Peyer's patch (tissue), 4 donors: ENCODE measurements around the gene FOXL3. TPM values are rescaled to one million over a fixed set of nuclear protein-coding genes. Genes with fewer than 3 reads are reported as not detected.
"Not testable (repeated sequence)": the region's sequence is repeated elsewhere in the genome, so short reads cannot be mapped to it uniquely, and the experiment has no call there.

ENCODE experiments used
- DNase-seq, 3 donors: peaks; one replicate each; pipeline ENCODE4 v3.0.0-alpha.2; 2017 to 2019
- H3K27ac ChIP-seq, 4 donors: fragments of 200-600 bp; sonication (generic); one replicate each; pipeline ENCODE4 v1.5.1; 2016 to 2019
- H3K27me3 ChIP-seq, 2 donors: fragments of 200-600 bp; sonication (generic); one replicate each; pipeline ENCODE4 v1.5.1; 2019
- H3K36me3 ChIP-seq, 3 donors: fragments of 200-600 bp; sonication (generic); one replicate each; pipeline ENCODE4 v1.5.1; 2016 to 2019
- H3K4me1 ChIP-seq, 4 donors: fragments of 200-600 bp; sonication (generic); one replicate each; pipeline ENCODE4 v1.5.1; 2016 to 2019
- H3K4me3 ChIP-seq, 4 donors: fragments of 200-600 bp; sonication (generic); 1 replicate in 3 of 4; 2 replicates in 1 of 4; pipeline ENCODE4 v1.5.1; 2016 to 2019; ENCODE audit warnings: mild to moderate bottlenecking in 1 of 4
- H3K9me3 ChIP-seq, 4 donors: fragments of 200-600 bp; sonication (generic); one replicate each; pipeline ENCODE4 v1.5.1; 2016 to 2019; ENCODE audit warnings: mild to moderate bottlenecking in 1 of 4
- CTCF ChIP-seq, 6 experiments: fragments of 450-650 bp in 4 of 6; fragments of 200-600 bp in 2 of 6; sonication (generic) in 1 of 6; IDR thresholded peaks; one replicate each; pipeline ENCODE4 v1.5.1; 2017 to 2019; ENCODE audit warnings: antibody characterized with exemption in 6 of 6, mild to moderate bottlenecking in 3 of 6, moderate library complexity in 1 of 6
- POLR2A ChIP-seq, 2 donors: fragments of 450-650 bp; IDR thresholded peaks; one replicate each; pipeline ENCODE4 v1.5.1; 2017; ENCODE audit warnings: antibody characterized with exemption in 2 of 2, mild to moderate bottlenecking in 2 of 2, moderate library complexity in 2 of 2
- total RNA-seq, 4 donors: library from RNA; depleted of rRNA; stranded (reverse); fragments of >200 nt; gene quantifications; one replicate each; pipeline ENCODE4 v1.1.0, GENCODE V29; 2016

FOXL3 gene
- total RNA-seq, 4 donors from 2014 or later = not detected

GRCh38 chr7:296373-296945 lies 6.5 kb downstream of the FOXL3 start:
- Histone ChIP-seq H3K9me3 (no peaks in the 10 kb centered on the region), H3K4me1 (peaks cover 0 to 13% (median 3%) of the 10 kb centered on the region in 4 donors), H3K27me3 (no peaks in the 10 kb centered on the region), H3K4me3 (no peak overlapping the region), H3K27ac (no peak overlapping the region), H3K36me3 (no peaks in the 10 kb centered on the region)
- no peak for TF ChIP-seq POLR2A (IDR thresholded peaks at IDR 0.05)
- TF ChIP-seq CTCF (IDR thresholded peaks at IDR 0.05) = no peak
- DNase-seq = peak in 1 of 3 donors; percentile 19

GRCh38 chr7:297141-297540 lies 7.2 kb downstream of the FOXL3 start:
- peaks cover 0 to 13% (median 3%) of the 10 kb centered on the region in 4 donors for H3K4me1 ChIP-seq
- not testable (repeated sequence) for H3K27ac ChIP-seq, H3K36me3 ChIP-seq, H3K4me3 ChIP-seq, H3K27me3 ChIP-seq, H3K9me3 ChIP-seq
- peak in 1 of 3 donors; percentile 29 for DNase-seq

GRCh38 chr7:297611-298374 lies 7.8 kb downstream of the FOXL3 start:
- H3K27ac ChIP-seq = no peak overlapping the region
- DNase-seq = peak in 1 of 3 donors; percentile 36
- H3K9me3 ChIP-seq = no peaks in the 10 kb centered on the region
- no peaks in the 10 kb centered on the region for H3K27me3 ChIP-seq
- no peak overlapping the region for H3K4me3 ChIP-seq
- H3K36me3 ChIP-seq = no peaks in the 10 kb centered on the region
- TF ChIP-seq CTCF (IDR thresholded peaks at IDR 0.05) (no peak), POLR2A (IDR thresholded peaks at IDR 0.05) (no peak)
- peaks cover 0 to 13% (median 3%) of the 10 kb centered on the region in 4 donors for H3K4me1 ChIP-seq

DNA sequence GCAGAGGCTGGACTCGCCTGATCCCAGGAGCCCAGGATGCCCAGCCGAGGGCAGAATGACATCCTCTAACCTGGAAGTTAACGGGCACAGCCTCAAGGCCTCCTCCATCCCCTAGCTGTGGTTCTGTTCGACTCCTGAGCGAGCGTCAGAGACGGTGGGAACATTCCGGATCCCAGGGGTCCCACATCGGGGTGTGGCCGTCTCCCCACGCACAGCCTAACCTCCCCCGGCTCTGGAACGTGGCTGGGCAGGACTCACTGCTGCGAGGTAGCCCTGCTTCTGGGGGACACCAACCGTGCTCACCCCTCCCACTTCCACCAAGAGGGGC lies 8.4 kb downstream of the FOXL3 start:
- no peak overlapping the region for H3K27ac ChIP-seq
- no peaks in the 10 kb centered on the region for H3K9me3 ChIP-seq
- H3K27me3 ChIP-seq = no peaks in the 10 kb centered on the region
- no peak for DNase-seq
- no peak for TF ChIP-seq POLR2A (IDR thresholded peaks at IDR 0.05)
- TF ChIP-seq CTCF (IDR thresholded peaks at IDR 0.05) = no peak
- peaks cover 0 to 13% (median 3%) of the 10 kb centered on the region in 4 donors for H3K4me1 ChIP-seq
- no peaks in the 10 kb centered on the region for H3K36me3 ChIP-seq
- no peak overlapping the region for H3K4me3 ChIP-seq

GRCh38 chr7:298743-299142 lies 8.8 kb downstream of the FOXL3 start:
- no peaks in the 10 kb centered on the region for H3K9me3 ChIP-seq
- no peaks in the 10 kb centered on the region for H3K36me3 ChIP-seq
- H3K4me1 ChIP-seq = peaks cover 0 to 13% (median 1%) of the 10 kb centered on the region in 4 donors
- H3K27me3 ChIP-seq = no peaks in the 10 kb centered on the region
- no peak overlapping the region for H3K27ac ChIP-seq
- DNase-seq = peak in 1 of 3 donors; percentile 25
- TF ChIP-seq POLR2A (IDR thresholded peaks at IDR 0.05) (no peak), CTCF (IDR thresholded peaks at IDR 0.05) (no peak)
- H3K4me3 ChIP-seq = no peak overlapping the region

GRCh38 chr7:299169-299568 lies 9.2 kb downstream of the FOXL3 start:
- Histone ChIP-seq H3K4me3 (no peak overlapping the region), H3K4me1 (peaks cover 0 to 11% (median under 1%) of the 10 kb centered on the region in 4 donors), H3K27ac (no peak overlapping the region), H3K9me3 (no peaks in the 10 kb centered on the region), H3K36me3 (no peaks in the 10 kb centered on the region), H3K27me3 (no peaks in the 10 kb centered on the region)
- TF ChIP-seq POLR2A (IDR thresholded peaks at IDR 0.05) = no peak
- TF ChIP-seq CTCF (IDR thresholded peaks at IDR 0.05) = no peak
- DNase-seq = peak in 2 of 3 donors; percentile 28 to 37
